ENCODE measurements around the gene OCA2.
"Not testable (repeated sequence)": the region's sequence is repeated elsewhere in the genome, so short reads cannot be mapped to it uniquely, and the experiment has no call there.

OCA2 gene

DNA sequence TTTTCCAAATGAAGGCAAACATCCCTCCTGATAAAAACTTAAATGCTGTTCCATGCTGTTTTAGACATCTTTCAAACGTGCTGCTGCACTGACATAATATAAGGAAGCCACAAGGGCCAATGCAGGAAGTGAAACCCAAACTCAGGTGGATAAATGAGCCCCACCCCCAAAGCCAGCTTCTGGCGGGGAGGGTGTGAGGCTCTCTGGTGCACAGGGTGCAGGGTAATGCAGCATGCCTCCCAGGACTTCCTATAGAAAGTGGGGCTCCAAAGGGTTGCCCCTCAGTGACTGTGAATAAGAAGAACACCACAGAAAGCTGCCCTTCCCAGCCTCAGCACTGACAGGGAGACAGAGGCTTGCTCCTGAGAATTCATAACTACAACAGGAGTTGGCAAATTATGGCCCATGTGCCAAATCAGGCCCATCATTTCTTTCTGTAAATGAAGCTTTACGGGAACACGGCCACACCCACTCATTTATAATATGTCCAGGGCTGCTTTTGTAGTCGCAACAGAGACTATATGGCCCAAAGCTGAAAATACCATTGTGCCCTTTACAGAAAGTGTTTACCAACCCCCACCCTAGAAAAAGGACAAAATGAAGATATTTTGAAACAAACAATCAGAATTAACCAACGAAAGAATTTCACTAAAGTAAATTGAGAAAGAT lies 37.3 kb upstream of the OCA2 start:
- H3K27me3 ChIP-seq (ENCODE audit: insufficient read depth, poor library complexity, severe bottlenecking); H3K27ac ChIP-seq (replicated peaks); H3K4me3 ChIP-seq (replicated peaks; ENCODE audit: insufficient read depth, low read length): not testable (repeated sequence)
- peak in 1 of 2 experiments; percentile 5 for DNase-seq (ENCODE audit: low read depth in 1 of 2, low spot score in 1 of 2)

DNA sequence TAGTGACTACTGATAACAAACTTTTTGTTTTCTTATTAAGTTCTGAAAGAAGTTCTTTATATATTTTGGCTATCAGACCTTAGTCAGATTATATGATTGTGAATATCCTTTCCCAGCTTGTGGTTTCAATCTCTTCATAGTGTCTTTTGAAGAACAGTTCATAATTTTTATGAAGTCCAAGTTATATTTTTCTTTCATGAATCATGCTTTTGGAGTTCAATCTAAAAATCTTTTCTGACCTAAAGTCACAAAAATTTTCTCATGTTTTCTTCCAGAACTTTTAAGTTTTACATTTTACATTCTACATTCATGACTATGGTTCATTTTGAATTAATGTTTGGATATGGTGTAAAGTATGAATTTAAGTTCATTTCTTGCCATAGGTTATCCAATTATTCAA lies 34.2 kb upstream of the OCA2 start:
- no peaks in the 10 kb centered on the region for H3K27me3 ChIP-seq (ENCODE audit: insufficient read depth, poor library complexity, severe bottlenecking)
- no peak overlapping the region for H3K4me3 ChIP-seq (replicated peaks; ENCODE audit: insufficient read depth, low read length)
- H3K27ac ChIP-seq (replicated peaks) = no peak overlapping the region
- no peak for DNase-seq (ENCODE audit: low read depth in 1 of 2, low spot score in 1 of 2)
- TF ChIP-seq REST (IDR thresholded peaks at IDR 0.05; ENCODE audit: insufficient replicate concordance, low read depth) = no peak
- no peak for TF ChIP-seq CTCF (IDR thresholded peaks at IDR 0.05; ENCODE audit: insufficient read depth, low read length)
- TF ChIP-seq POLR2AphosphoS5 (IDR thresholded peaks at IDR 0.05; ENCODE audit: low read depth) = no peak
- no peak for TF ChIP-seq GABPA (IDR thresholded peaks at IDR 0.05; ENCODE audit: low read depth)
- TF ChIP-seq SPI1 (IDR thresholded peaks at IDR 0.05; ENCODE audit: borderline replicate concordance, low read depth) = no peak

DNA sequence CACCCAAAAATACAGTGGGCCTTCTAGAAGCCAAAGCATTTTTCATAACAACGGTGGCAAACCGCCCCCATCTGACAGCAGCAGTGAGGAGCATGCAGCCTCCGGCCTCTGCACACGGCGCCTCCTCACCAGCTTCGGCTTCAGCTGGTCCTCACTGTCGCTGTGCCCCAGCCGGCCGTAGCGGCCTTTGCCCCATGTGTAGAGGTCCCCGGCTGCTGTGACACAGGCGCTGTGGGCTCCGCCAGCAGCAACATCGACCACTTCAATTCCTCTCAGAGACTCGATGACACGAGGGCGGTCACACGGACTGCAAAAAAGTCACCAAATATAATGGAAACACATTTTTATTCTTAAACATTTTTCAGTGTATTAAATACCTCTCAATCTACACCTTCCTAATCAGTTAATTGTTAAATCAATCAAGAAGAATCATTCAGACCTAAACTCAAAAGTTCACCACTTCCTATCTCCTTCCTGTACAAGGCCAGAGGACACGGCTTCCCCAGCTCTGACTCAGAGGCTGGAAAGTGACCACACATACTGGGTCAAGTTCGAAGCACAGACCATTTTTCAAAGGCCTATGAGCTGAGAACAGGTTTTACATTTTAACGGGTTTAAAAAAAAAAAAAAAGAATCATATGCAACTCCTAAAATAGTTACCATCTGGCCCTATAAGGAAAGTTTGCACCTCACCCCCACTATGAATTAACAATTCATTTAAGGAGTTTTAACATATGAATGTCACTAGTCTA lies 33.6 kb upstream of the OCA2 start:
- Histone ChIP-seq H3K4me3 (replicated peaks; ENCODE audit: insufficient read depth, low read length) (no peak overlapping the region), H3K27ac (replicated peaks) (no peak overlapping the region), H3K27me3 (ENCODE audit: insufficient read depth, poor library complexity, severe bottlenecking) (no peaks in the 10 kb centered on the region)
- TF ChIP-seq REST (IDR thresholded peaks at IDR 0.05; ENCODE audit: insufficient replicate concordance, low read depth) = no peak
- no peak for TF ChIP-seq CTCF (IDR thresholded peaks at IDR 0.05; ENCODE audit: insufficient read depth, low read length)
- TF ChIP-seq SPI1 (IDR thresholded peaks at IDR 0.05; ENCODE audit: borderline replicate concordance, low read depth) = no peak
- TF ChIP-seq POLR2AphosphoS5 (IDR thresholded peaks at IDR 0.05; ENCODE audit: low read depth) = no peak
- TF ChIP-seq GABPA (IDR thresholded peaks at IDR 0.05; ENCODE audit: low read depth) = no peak
- DNase-seq (ENCODE audit: low read depth in 1 of 2, low spot score in 1 of 2) = no peak

DNA sequence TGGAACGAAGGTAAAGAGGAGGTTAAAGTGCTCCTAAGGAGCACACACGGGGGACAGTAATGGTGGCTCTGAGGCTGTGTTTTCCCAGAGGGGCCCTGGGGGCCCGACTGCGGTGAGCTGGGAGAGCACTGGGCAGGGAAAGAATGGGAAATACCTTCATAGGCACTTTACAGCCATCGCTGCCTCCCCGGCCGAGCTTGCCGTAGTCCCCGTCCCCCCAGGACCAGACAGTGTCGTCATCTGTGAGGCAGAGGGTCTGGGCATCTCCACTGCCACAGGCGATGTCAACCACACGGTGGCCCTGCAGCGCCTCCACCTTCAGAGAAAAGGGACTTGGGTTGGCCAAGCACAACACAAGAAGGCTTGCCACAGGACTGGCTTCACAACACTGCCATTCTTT lies 32.8 kb upstream of the OCA2 start:
- no peak overlapping the region for H3K4me3 ChIP-seq (replicated peaks; ENCODE audit: insufficient read depth, low read length)
- no peak overlapping the region for H3K27ac ChIP-seq (replicated peaks)
- no peaks in the 10 kb centered on the region for H3K27me3 ChIP-seq (ENCODE audit: insufficient read depth, poor library complexity, severe bottlenecking)
- no peak for TF ChIP-seq SPI1 (IDR thresholded peaks at IDR 0.05; ENCODE audit: borderline replicate concordance, low read depth)
- TF ChIP-seq POLR2AphosphoS5 (IDR thresholded peaks at IDR 0.05; ENCODE audit: low read depth) = no peak
- TF ChIP-seq GABPA (IDR thresholded peaks at IDR 0.05; ENCODE audit: low read depth) = no peak
- TF ChIP-seq REST (IDR thresholded peaks at IDR 0.05; ENCODE audit: insufficient replicate concordance, low read depth) = no peak
- no peak for TF ChIP-seq CTCF (IDR thresholded peaks at IDR 0.05; ENCODE audit: insufficient read depth, low read length)
- DNase-seq (ENCODE audit: low read depth in 1 of 2, low spot score in 1 of 2) = no peak

Measured in HL-60 (cell line).